ENCODE measurements around the gene BAIAP2L2. TPM values are rescaled to one million over a fixed set of nuclear protein-coding genes. Genes with fewer than 3 reads are reported as not detected.

The BAIAP2L2 gene
- polyA plus RNA-seq, 2 of the 4 experiments (the other 2 are of a cell fraction): 3.5 to 4.7 TPM

GRCh38 chr22:38127869-38128268 lies 17.4 kb upstream of the BAIAP2L2 start (continued):
- TF ChIP-seq NR3C1 (IDR thresholded peaks at IDR 0.05): no peak

GRCh38 chr22:38126928-38127668 lies 16.6 kb upstream of the BAIAP2L2 start:
- TF ChIP-seq JUNB (IDR thresholded peaks at IDR 0.05): no peak
- no peak for TF ChIP-seq HMGXB4 (CRISPR knock-in tag; IDR thresholded peaks at IDR 0.05; ENCODE audit: borderline replicate concordance)
- TF ChIP-seq HES2 (IDR thresholded peaks at IDR 0.05): no peak
- no peak for TF ChIP-seq NPAS2 (CRISPR knock-in tag; IDR thresholded peaks at IDR 0.05; ENCODE audit: borderline replicate concordance)
- no peak for TF ChIP-seq KDM5A (IDR thresholded peaks at IDR 0.05)
- no peak for TF ChIP-seq RFX5 (IDR thresholded peaks at IDR 0.05)
- no peak for TF ChIP-seq JUN (IDR thresholded peaks at IDR 0.05)
- no peak for TF ChIP-seq ESRRA (IDR thresholded peaks at IDR 0.05; ENCODE audit: borderline replicate concordance, low read length)
- TF ChIP-seq HDAC2 (IDR thresholded peaks at IDR 0.05): no peak
- TF ChIP-seq PHF8 (IDR thresholded peaks at IDR 0.05; ENCODE audit: borderline replicate concordance, low read depth): no peak
- TF ChIP-seq MAX (IDR thresholded peaks at IDR 0.05): no peak
- no peak for TF ChIP-seq FOSB (CRISPR knock-in tag; IDR thresholded peaks at IDR 0.05)
- Histone ChIP-seq H3K27ac (no peak overlapping the region), H3K4me2 (no peak overlapping the region), H3K9me3 (no peaks in the 10 kb centered on the region), H3K4me3 (no peak overlapping the region), H3K4me1 (no peaks in the 10 kb centered on the region)
- POLR2A ChIA-PET: no interaction called here
- FAIRE-seq: no peak
- DNase-seq (ENCODE audit: low read depth in 1 of 2, low spot score in 1 of 2): no peak
- CTCF ChIA-PET: interaction anchor here (5.1 kb wide), 1 partner anchor 13 kb away, joined by 36 read pairs; no protein-coding TSS in a partner anchor
- 86% methylated on average over 17 of the region's 23 CpGs for WGBS (ENCODE audit: missing lambda C conversion rate)
- ATAC-seq: no peak

GRCh38 chr22:38125751-38126201 lies 15.3 kb upstream of the BAIAP2L2 start:
- Histone ChIP-seq H3K4me3 (no peak overlapping the region), H3K9me3 (no peaks in the 10 kb centered on the region), H3K4me2 (no peak overlapping the region), H3K27ac (no peak overlapping the region), H3K4me1 (no peaks in the 10 kb centered on the region)
- FAIRE-seq: no peak
- no peak for ATAC-seq
- WGBS (ENCODE audit: missing lambda C conversion rate): 67% methylated on average over 8 of the region's 11 CpGs
- no peak for TF ChIP-seq CBX8 (IDR thresholded peaks at IDR 0.05)
- CTCF ChIA-PET: interaction anchor here (5.1 kb wide), 1 partner anchor 11 kb away, joined by 36 read pairs; no protein-coding TSS in a partner anchor
- DNase-seq (ENCODE audit: low read depth in 1 of 2, low spot score in 1 of 2): no peak
- POLR2A ChIA-PET: no interaction called here

GRCh38 chr22:38125038-38125610 lies 14.6 kb upstream of the BAIAP2L2 start:
- WGBS (ENCODE audit: missing lambda C conversion rate): 88% methylated on average over 7 of the region's 14 CpGs
- POLR2A ChIA-PET: no interaction called here
- FAIRE-seq (no peak), ATAC-seq (no peak), DNase-seq (ENCODE audit: low read depth in 1 of 2, low spot score in 1 of 2) (no peak)
- CTCF ChIA-PET: interaction anchor here (5.1 kb wide), 1 partner anchor 11 kb away, joined by 36 read pairs; no protein-coding TSS in a partner anchor
- H3K4me2 ChIP-seq: no peak overlapping the region
- TF ChIP-seq MAZ (IDR thresholded peaks at IDR 0.05; ENCODE audit: borderline replicate concordance, low read depth, low read length): no peak
- TF ChIP-seq NPAS2 (CRISPR knock-in tag; IDR thresholded peaks at IDR 0.05; ENCODE audit: borderline replicate concordance): no peak
- no peak for TF ChIP-seq NR3C1 (IDR thresholded peaks at IDR 0.05)
- TF ChIP-seq HMGXB4 (CRISPR knock-in tag; IDR thresholded peaks at IDR 0.05; ENCODE audit: borderline replicate concordance): no peak
- no peak for TF ChIP-seq HEYL (CRISPR knock-in tag; IDR thresholded peaks at IDR 0.05)
- TF ChIP-seq CEBPB (IDR thresholded peaks at IDR 0.05): no peak
- no peak for TF ChIP-seq RFX5 (IDR thresholded peaks at IDR 0.05)
- no peak for TF ChIP-seq E2F6 (IDR thresholded peaks at IDR 0.05; ENCODE audit: borderline replicate concordance, low read depth)
- no peak for TF ChIP-seq ZNF302 (CRISPR knock-in tag; IDR thresholded peaks at IDR 0.05)
- TF ChIP-seq ZC3H11A (IDR thresholded peaks at IDR 0.05): no peak
- TF ChIP-seq NFE2L2 (conservative IDR thresholded peaks at IDR 0.05; ENCODE audit: low read length): no peak
- TF ChIP-seq RCOR1 (IDR thresholded peaks at IDR 0.05; ENCODE audit: low read depth, low read length): no peak
- TF ChIP-seq BCL3 (IDR thresholded peaks at IDR 0.05): no peak
- H3K27ac ChIP-seq: no peak overlapping the region
- no peaks in the 10 kb centered on the region for H3K4me1 ChIP-seq
- no peak overlapping the region for H3K4me3 ChIP-seq
- H3K9me3 ChIP-seq: no peaks in the 10 kb centered on the region

Measured in A549 (cell line).